GM23338 (cell line): Measurements from ENCODE around the gene NDUFA12. TPM values are rescaled to one million over a fixed set of nuclear protein-coding genes. Genes with fewer than 3 reads are reported as not detected.

ENCODE experiments used
- ATAC-seq: fragments of 200-7000 bp; cut with Tn5 transposase; 3 replicates; pipeline ENCODE4 v1.9.1; 2020
- DNase-seq: peaks from one replicate; pipeline ENCODE4 v3.0.0-alpha.2; 2015; ENCODE audit warnings: low spot score
- H2AFZ ChIP-seq: fragments of 200-600 bp; sonication (generic); 2 replicates; pipeline ENCODE4 v1.8.0; 2016; ENCODE audit warnings: antibody characterized with exemption, mild to moderate bottlenecking, moderate library complexity
- H3F3A ChIP-seq: fragments of 200-600 bp; sonication (generic); replicated peaks from 2 replicates; pipeline ENCODE4 v1.8.0; 2017; ENCODE audit warnings: antibody characterized with exemption, mixed run types, low read depth
- H3K27ac ChIP-seq: fragments of 200-600 bp; sonication (generic); 2 replicates; pipeline ENCODE4 v1.6.1; 2016; ENCODE audit warnings: low read depth
- H3K27me3 ChIP-seq: fragments of 200-600 bp; sonication (generic); 2 replicates; pipeline ENCODE4 v1.8.0; 2016; ENCODE audit warnings: mild to moderate bottlenecking, mixed run types, moderate library complexity; ENCODE audit not compliant: insufficient read depth
- H3K36me3 ChIP-seq: fragments of 200-600 bp; sonication (generic); 2 replicates; pipeline ENCODE4 v1.8.0; 2016; ENCODE audit warnings: mild to moderate bottlenecking; ENCODE audit not compliant: insufficient read depth
- H3K4me1 ChIP-seq: fragments of 200-600 bp; sonication (generic); 2 replicates; pipeline ENCODE4 v1.8.0; 2016; ENCODE audit warnings: mild to moderate bottlenecking, moderate library complexity; ENCODE audit not compliant: insufficient read depth
- H3K4me2 ChIP-seq: fragments of 200-600 bp; sonication (generic); 2 replicates; pipeline ENCODE4 v1.7.1; 2017; ENCODE audit warnings: mixed run types
- H3K4me3 ChIP-seq: fragments of 200-600 bp; sonication (generic); 2 replicates; pipeline ENCODE4 v1.6.1; 2016; ENCODE audit warnings: mixed run types
- H3K79me2 ChIP-seq: fragments of 200-600 bp; sonication (generic); replicated peaks from 2 replicates; pipeline ENCODE4 v1.8.0; 2017; ENCODE audit warnings: mild to moderate bottlenecking; ENCODE audit not compliant: insufficient read depth
- H3K9me2 ChIP-seq: fragments of 200-600 bp; sonication (generic); 2 replicates; pipeline ENCODE4 v1.8.0; 2017; ENCODE audit not compliant: insufficient read depth
- H4K20me1 ChIP-seq: fragments of 200-600 bp; sonication (generic); replicated peaks from 2 replicates; pipeline ENCODE4 v1.8.0; 2017; ENCODE audit warnings: mild to moderate bottlenecking; ENCODE audit not compliant: insufficient read depth
- H3K27ac Mint-ChIP-seq: 2 replicates; pipeline ENCODE4 v1.8.0; 2020; ENCODE audit warnings: inconsistent platforms, mild to moderate bottlenecking, moderate library complexity, mixed read lengths
- H3K27me3 Mint-ChIP-seq: 3 replicates; pipeline ENCODE4 v1.8.0; 2022; ENCODE audit warnings: low read depth, mild to moderate bottlenecking, moderate library complexity, mixed read lengths, inconsistent platforms; ENCODE audit not compliant: insufficient read depth, poor library complexity
- H3K36me3 Mint-ChIP-seq: 3 replicates; pipeline ENCODE4 v1.8.0; 2021; ENCODE audit warnings: low read depth, mild to moderate bottlenecking, inconsistent platforms, moderate library complexity, mixed read lengths
- H3K4me1 Mint-ChIP-seq: 3 replicates; pipeline ENCODE4 v1.8.0; 2020; ENCODE audit warnings: mild to moderate bottlenecking, inconsistent platforms, mixed read lengths
- H3K4me3 Mint-ChIP-seq: 3 replicates; pipeline ENCODE4 v1.8.0; 2021; ENCODE audit warnings: moderate library complexity, mild to moderate bottlenecking, inconsistent platforms, mixed read lengths
- H3K9me3 Mint-ChIP-seq: 3 replicates; pipeline ENCODE4 v1.8.0; 2020; ENCODE audit warnings: moderate library complexity, mild to moderate bottlenecking, inconsistent platforms, mixed read lengths
- CREB1 ChIP-seq: fragments of 250-450 bp; sonication (Bioruptor Pico); IDR thresholded peaks from 2 replicates; pipeline ENCODE4 v1.5.0; 2020; ENCODE audit warnings: low read depth, mild to moderate bottlenecking, moderate library complexity
- ETS1 ChIP-seq: IDR thresholded peaks from 2 replicates; pipeline ENCODE4 v1.6.1; 2016; ENCODE audit warnings: antibody characterized with exemption
- EZH2 ChIP-seq: fragments of 200-600 bp; sonication (generic); IDR thresholded peaks from one replicate; pipeline ENCODE4 v1.8.0; 2017; ENCODE audit warnings: antibody characterized with exemption, mild to moderate bottlenecking, low read depth; ENCODE audit not compliant: unreplicated experiment
- EZH2phosphoT487 ChIP-seq: fragments of 200-600 bp; sonication (generic); IDR thresholded peaks from one replicate; pipeline ENCODE4 v1.8.1; 2018; ENCODE audit warnings: antibody characterized with exemption; ENCODE audit not compliant: unreplicated experiment
- JUNB ChIP-seq: IDR thresholded peaks from one replicate; pipeline ENCODE4 v1.6.1; 2016; ENCODE audit warnings: antibody characterized with exemption; ENCODE audit not compliant: unreplicated experiment
- NANOG ChIP-seq: IDR thresholded peaks from 2 replicates; pipeline ENCODE4 v1.6.1; 2016; ENCODE audit warnings: antibody characterized with exemption, borderline replicate concordance
- POLR2AphosphoS5 ChIP-seq: IDR thresholded peaks from 2 replicates; pipeline ENCODE4 v1.6.1; 2016; ENCODE audit warnings: antibody characterized with exemption, low read depth
- STAT1 ChIP-seq: IDR thresholded peaks from one replicate; pipeline ENCODE4 v1.6.1; 2016; ENCODE audit warnings: antibody characterized with exemption; ENCODE audit not compliant: unreplicated experiment
- ZNF114 ChIP-seq: fragments of 250-450 bp; sonication (Bioruptor Pico); IDR thresholded peaks from 2 replicates; pipeline ENCODE4 v1.5.0; 2020; ENCODE audit warnings: mild to moderate bottlenecking, moderate library complexity
- ZNF331 ChIP-seq: fragments of 250-450 bp; sonication (Bioruptor Pico); IDR thresholded peaks from 2 replicates; pipeline ENCODE4 v1.5.0; 2020; ENCODE audit warnings: low read depth, mild to moderate bottlenecking, moderate library complexity
- polyA plus RNA-seq: library from polyadenylated mRNA; unstranded; fragments of >200 nt; fragmentation: Nextera tagmentation; extraction: Ambion mirVana; gene quantifications from 2 replicates; pipeline ENCODE4 v1.2.1, GENCODE V29; 2016
- total RNA-seq: library from RNA; depleted of rRNA; stranded (reverse); fragments of >200 nt; shearing (Covaris generic); gene quantifications from 2 replicates; pipeline ENCODE4 v1.2.3, GENCODE V29; 2014
- TF ChIP-seq, protein P1 (sequence below), 2 experiments: fragments of 200-600 bp in 1 of 2; sonication (generic) in 1 of 2; conservative IDR thresholded peaks; 2 replicates each; pipeline versions ENCODE4 v1.5.1 to v1.6.1; 2016 to 2017; ENCODE audit warnings: antibody characterized with exemption in 2 of 2, low read depth in 2 of 2, mild to moderate bottlenecking in 2 of 2, moderate library complexity in 1 of 2
- TF ChIP-seq, protein P2 (sequence below): fragments of 250-450 bp; sonication (Bioruptor Pico); IDR thresholded peaks from 2 replicates; pipeline ENCODE4 v1.5.0; 2020; ENCODE audit warnings: mild to moderate bottlenecking, moderate library complexity

The NDUFA12 gene
- total and polyA plus RNA-seq, 2 experiments from 2014 or later: 84.9 to 386 TPM

DNA sequence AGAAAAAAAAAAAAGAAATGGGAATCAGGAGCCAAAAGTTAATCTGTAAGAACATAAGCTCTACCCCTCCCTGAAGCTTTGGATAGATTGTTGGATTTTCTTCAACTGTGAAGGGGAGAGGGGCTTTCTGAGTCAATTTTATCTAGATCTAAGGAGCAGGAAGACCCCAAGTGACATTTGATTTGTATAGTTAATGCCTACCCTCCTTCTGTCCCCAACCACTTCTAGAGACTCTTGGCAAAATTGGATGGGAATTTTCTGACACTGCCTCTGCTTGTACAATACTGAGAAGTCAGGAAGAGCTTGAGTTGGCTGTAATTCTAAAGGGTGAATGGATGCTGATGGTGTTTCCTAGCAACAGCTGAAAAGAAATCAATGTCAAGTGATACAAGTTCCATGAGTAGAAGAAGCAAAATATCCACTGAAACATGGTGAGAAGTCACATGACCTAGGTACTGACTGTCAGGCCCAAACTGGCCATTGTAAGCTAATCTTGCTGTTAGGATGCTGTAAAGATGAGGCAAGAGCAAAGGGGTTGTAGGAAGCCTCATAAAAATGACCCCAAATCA lies 42.2 kb downstream of the NDUFA12 start (continued):
- TF ChIP-seq, protein P1, sequence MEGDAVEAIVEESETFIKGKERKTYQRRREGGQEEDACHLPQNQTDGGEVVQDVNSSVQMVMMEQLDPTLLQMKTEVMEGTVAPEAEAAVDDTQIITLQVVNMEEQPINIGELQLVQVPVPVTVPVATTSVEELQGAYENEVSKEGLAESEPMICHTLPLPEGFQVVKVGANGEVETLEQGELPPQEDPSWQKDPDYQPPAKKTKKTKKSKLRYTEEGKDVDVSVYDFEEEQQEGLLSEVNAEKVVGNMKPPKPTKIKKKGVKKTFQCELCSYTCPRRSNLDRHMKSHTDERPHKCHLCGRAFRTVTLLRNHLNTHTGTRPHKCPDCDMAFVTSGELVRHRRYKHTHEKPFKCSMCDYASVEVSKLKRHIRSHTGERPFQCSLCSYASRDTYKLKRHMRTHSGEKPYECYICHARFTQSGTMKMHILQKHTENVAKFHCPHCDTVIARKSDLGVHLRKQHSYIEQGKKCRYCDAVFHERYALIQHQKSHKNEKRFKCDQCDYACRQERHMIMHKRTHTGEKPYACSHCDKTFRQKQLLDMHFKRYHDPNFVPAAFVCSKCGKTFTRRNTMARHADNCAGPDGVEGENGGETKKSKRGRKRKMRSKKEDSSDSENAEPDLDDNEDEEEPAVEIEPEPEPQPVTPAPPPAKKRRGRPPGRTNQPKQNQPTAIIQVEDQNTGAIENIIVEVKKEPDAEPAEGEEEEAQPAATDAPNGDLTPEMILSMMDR (conservative IDR thresholded peaks at IDR 0.05; ENCODE audit: low read depth in 2 of 2): no peak
- TF ChIP-seq JUNB: no peak
- no peak for TF ChIP-seq NANOG
- TF ChIP-seq ZNF114 (CRISPR knock-in tag): no peak

DNA sequence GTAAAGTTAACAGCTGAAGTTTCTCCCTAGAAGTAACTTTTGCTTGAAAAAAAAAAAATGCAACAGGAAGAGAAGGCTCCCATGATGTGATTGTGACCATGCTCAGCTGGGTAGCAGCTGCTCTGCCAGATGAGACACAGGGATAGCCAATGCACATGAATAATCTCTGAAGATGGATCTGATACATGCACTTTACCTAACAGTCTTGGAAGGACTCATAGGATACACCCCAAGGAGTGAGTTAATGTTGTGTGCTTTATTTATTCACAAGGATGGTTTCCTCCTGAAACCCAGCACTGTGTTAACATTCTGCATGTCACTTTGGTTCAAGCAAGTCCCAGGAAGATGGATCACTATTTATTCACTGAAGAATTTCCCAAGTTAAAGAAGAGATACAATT lies 46.5 kb downstream of the NDUFA12 start:
- H3K27me3 ChIP-seq: no peaks in the 10 kb centered on the region
- H3F3A ChIP-seq: no peaks in the 10 kb centered on the region
- H3K9me3 Mint-ChIP-seq: no peaks in the 10 kb centered on the region
- no peaks in the 10 kb centered on the region for H3K36me3 ChIP-seq
- H3K9me2 ChIP-seq: peaks cover 4% of the 10 kb centered on the region; the same call in 1 of the 2 replicates
- H3K27ac Mint-ChIP-seq: no peak overlapping the region
- no peak overlapping the region for H3K4me2 ChIP-seq
- no peaks in the 10 kb centered on the region for H3K79me2 ChIP-seq
- no peak overlapping the region for H3K27ac ChIP-seq
- H3K4me3 ChIP-seq: no peak overlapping the region
- H3K4me1 ChIP-seq: no peaks in the 10 kb centered on the region
- ATAC-seq (no peak), DNase-seq (no peak)
- H2AFZ ChIP-seq: no peak overlapping the region
- no peaks in the 10 kb centered on the region for H4K20me1 ChIP-seq
- no peaks in the 10 kb centered on the region for H3K27me3 Mint-ChIP-seq
- peaks cover 8% of the 10 kb centered on the region for H3K4me1 Mint-ChIP-seq
- no peak overlapping the region for H3K4me3 Mint-ChIP-seq
- no peaks in the 10 kb centered on the region for H3K36me3 Mint-ChIP-seq
- no peak for TF ChIP-seq JUNB
- TF ChIP-seq, protein P2, sequence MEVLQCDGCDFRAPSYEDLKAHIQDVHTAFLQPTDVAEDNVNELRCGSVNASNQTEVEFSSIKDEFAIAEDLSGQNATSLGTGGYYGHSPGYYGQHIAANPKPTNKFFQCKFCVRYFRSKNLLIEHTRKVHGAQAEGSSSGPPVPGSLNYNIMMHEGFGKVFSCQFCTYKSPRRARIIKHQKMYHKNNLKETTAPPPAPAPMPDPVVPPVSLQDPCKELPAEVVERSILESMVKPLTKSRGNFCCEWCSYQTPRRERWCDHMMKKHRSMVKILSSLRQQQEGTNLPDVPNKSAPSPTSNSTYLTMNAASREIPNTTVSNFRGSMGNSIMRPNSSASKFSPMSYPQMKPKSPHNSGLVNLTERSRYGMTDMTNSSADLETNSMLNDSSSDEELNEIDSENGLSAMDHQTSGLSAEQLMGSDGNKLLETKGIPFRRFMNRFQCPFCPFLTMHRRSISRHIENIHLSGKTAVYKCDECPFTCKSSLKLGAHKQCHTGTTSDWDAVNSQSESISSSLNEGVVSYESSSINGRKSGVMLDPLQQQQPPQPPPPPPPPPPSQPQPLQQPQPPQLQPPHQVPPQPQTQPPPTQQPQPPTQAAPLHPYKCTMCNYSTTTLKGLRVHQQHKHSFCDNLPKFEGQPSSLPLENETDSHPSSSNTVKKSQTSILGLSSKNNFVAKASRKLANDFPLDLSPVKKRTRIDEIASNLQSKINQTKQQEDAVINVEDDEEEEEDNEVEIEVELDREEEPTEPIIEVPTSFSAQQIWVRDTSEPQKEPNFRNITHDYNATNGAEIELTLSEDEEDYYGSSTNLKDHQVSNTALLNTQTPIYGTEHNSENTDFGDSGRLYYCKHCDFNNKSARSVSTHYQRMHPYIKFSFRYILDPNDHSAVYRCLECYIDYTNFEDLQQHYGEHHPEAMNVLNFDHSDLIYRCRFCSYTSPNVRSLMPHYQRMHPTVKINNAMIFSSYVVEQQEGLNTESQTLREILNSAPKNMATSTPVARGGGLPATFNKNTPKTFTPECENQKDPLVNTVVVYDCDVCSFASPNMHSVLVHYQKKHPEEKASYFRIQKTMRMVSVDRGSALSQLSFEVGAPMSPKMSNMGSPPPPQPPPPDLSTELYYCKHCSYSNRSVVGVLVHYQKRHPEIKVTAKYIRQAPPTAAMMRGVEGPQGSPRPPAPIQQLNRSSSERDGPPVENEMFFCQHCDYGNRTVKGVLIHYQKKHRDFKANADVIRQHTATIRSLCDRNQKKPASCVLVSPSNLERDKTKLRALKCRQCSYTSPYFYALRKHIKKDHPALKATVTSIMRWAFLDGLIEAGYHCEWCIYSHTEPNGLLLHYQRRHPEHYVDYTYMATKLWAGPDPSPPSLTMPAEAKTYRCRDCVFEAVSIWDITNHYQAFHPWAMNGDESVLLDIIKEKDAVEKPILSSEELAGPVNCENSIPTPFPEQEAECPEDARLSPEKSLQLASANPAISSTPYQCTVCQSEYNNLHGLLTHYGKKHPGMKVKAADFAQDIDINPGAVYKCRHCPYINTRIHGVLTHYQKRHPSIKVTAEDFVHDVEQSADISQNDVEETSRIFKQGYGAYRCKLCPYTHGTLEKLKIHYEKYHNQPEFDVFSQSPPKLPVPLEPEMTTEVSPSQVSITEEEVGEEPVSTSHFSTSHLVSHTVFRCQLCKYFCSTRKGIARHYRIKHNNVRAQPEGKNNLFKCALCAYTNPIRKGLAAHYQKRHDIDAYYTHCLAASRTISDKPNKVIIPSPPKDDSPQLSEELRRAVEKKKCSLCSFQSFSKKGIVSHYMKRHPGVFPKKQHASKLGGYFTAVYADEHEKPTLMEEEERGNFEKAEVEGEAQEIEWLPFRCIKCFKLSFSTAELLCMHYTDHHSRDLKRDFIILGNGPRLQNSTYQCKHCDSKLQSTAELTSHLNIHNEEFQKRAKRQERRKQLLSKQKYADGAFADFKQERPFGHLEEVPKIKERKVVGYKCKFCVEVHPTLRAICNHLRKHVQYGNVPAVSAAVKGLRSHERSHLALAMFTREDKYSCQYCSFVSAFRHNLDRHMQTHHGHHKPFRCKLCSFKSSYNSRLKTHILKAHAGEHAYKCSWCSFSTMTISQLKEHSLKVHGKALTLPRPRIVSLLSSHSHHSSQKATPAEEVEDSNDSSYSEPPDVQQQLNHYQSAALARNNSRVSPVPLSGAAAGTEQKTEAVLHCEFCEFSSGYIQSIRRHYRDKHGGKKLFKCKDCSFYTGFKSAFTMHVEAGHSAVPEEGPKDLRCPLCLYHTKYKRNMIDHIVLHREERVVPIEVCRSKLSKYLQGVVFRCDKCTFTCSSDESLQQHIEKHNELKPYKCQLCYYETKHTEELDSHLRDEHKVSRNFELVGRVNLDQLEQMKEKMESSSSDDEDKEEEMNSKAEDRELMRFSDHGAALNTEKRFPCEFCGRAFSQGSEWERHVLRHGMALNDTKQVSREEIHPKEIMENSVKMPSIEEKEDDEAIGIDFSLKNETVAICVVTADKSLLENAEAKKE: no peak
- no peak for TF ChIP-seq POLR2AphosphoS5
- no peak for TF ChIP-seq ZNF331 (CRISPR knock-in tag)
- TF ChIP-seq, protein P1 (conservative IDR thresholded peaks at IDR 0.05; ENCODE audit: low read depth in 2 of 2): no peak
- TF ChIP-seq EZH2phosphoT487: no peak
- TF ChIP-seq STAT1: no peak
- TF ChIP-seq CREB1: no peak
- TF ChIP-seq ZNF114 (CRISPR knock-in tag): no peak
- TF ChIP-seq ETS1: no peak
- no peak for TF ChIP-seq NANOG
- TF ChIP-seq EZH2: no peak
